OCI-LY1 (cell line): ENCODE data around the gene HOXA5.

ENCODE experiments used
- H2AFZ ChIP-seq: fragments of 200-600 bp; sonication (generic), shearing (Covaris generic); 2 replicates; pipeline ENCODE4 v1.6.0; 2014; ENCODE audit warnings: antibody characterized with exemption, mild to moderate bottlenecking, low read length
- H3F3A ChIP-seq: fragments of 200-600 bp; sonication (generic), shearing (Covaris generic); 2 replicates; pipeline ENCODE4 v1.6.0; 2014; ENCODE audit warnings: mild to moderate bottlenecking, antibody characterized with exemption, low read length, moderate library complexity; ENCODE audit not compliant: insufficient read depth
- H3K27ac ChIP-seq: fragments of 200-600 bp; sonication (generic); 2 replicates; pipeline ENCODE4 v1.5.1; 2014; ENCODE audit warnings: low read length, mixed run types, mild to moderate bottlenecking, low read depth; ENCODE audit not compliant: poor library complexity, severe bottlenecking
- H3K27me3 ChIP-seq: fragments of 200-600 bp; sonication (generic); 2 replicates; pipeline ENCODE4 v1.6.0; 2014; ENCODE audit warnings: antibody characterized with exemption, mild to moderate bottlenecking, low read length, moderate library complexity; ENCODE audit not compliant: insufficient read depth
- H3K36me3 ChIP-seq: fragments of 200-600 bp; sonication (generic); 2 replicates; pipeline ENCODE4 v1.6.1; 2014; ENCODE audit warnings: mild to moderate bottlenecking, antibody characterized with exemption, low read length, moderate library complexity, mixed read lengths; ENCODE audit not compliant: insufficient read depth
- H3K4me1 ChIP-seq: fragments of 200-600 bp; sonication (generic); 2 replicates; pipeline ENCODE4 v1.5.1; 2014; ENCODE audit warnings: mild to moderate bottlenecking, low read length, moderate library complexity; ENCODE audit not compliant: insufficient read depth, severe bottlenecking
- H3K4me2 ChIP-seq: fragments of 200-600 bp; sonication (generic), shearing (Covaris generic); 2 replicates; pipeline ENCODE4 v1.6.1; 2014; ENCODE audit warnings: low read length
- H3K4me3 ChIP-seq: fragments of 200-600 bp; sonication (generic); 2 replicates; pipeline ENCODE4 v1.5.1; 2014; ENCODE audit warnings: low read length, low read depth, mild to moderate bottlenecking, mixed read lengths; ENCODE audit not compliant: poor library complexity, severe bottlenecking
- H3K79me2 ChIP-seq: fragments of 200-600 bp; shearing (Covaris generic); 2 replicates; pipeline ENCODE4 v1.6.1; 2016; ENCODE audit warnings: mixed run types, low read length, mixed read lengths; ENCODE audit not compliant: insufficient read depth
- H3K9ac ChIP-seq: fragments of 200-600 bp; sonication (generic), shearing (Covaris generic); 2 replicates; pipeline ENCODE4 v1.6.1; 2014; ENCODE audit warnings: mild to moderate bottlenecking, low read length, mixed read lengths
- H3K9me2 ChIP-seq: fragments of 200-600 bp; sonication (generic), shearing (Covaris generic); 2 replicates; pipeline ENCODE4 v1.6.1; 2014; ENCODE audit warnings: low read depth, mild to moderate bottlenecking, low read length, mixed read lengths
- H3K9me3 ChIP-seq: fragments of 200-600 bp; shearing (Covaris generic); 2 replicates; pipeline ENCODE4 v1.6.1; 2014; ENCODE audit warnings: low read length, mixed read lengths
- H4K20me1 ChIP-seq: fragments of 200-600 bp; sonication (generic), shearing (Covaris generic); 2 replicates; pipeline ENCODE4 v1.6.0; 2016; ENCODE audit warnings: mild to moderate bottlenecking, low read length; ENCODE audit not compliant: insufficient read depth
- CTCF ChIP-seq: fragments of 200-600 bp; sonication (generic), shearing (Covaris generic); IDR thresholded peaks from 2 replicates; pipeline ENCODE4 v1.5.1; 2017; ENCODE audit warnings: mild to moderate bottlenecking, antibody characterized with exemption, low read length, moderate library complexity, mixed read lengths
- EZH2 ChIP-seq: fragments of 200-600 bp; sonication (generic), shearing (Covaris generic); IDR thresholded peaks from 2 replicates; pipeline ENCODE4 v1.8.0; 2017; ENCODE audit warnings: borderline replicate concordance, mixed run types, mild to moderate bottlenecking, antibody characterized with exemption, low read length, moderate library complexity, mixed read lengths

Gene HOXA5

GRCh38 chr7:27116962-27117886, 26.3 kb downstream of the HOXA5 start:
- Histone ChIP-seq H3K9me2 (no peaks in the 10 kb centered on the region), H2AFZ (no peak overlapping the region), H3K4me1 (no peaks in the 10 kb centered on the region), H3K9me3 (no peaks in the 10 kb centered on the region), H3K27me3 (no peaks in the 10 kb centered on the region; the same call in 1 of the 2 replicates), H3K4me3 (no peak overlapping the region), H3K4me2 (no peak overlapping the region), H3K9ac (no peak overlapping the region), H3K36me3 (no peaks in the 10 kb centered on the region), H3F3A (no peaks in the 10 kb centered on the region), H3K79me2 (no peaks in the 10 kb centered on the region), H4K20me1 (no peaks in the 10 kb centered on the region), H3K27ac (no peak overlapping the region)
- no peak for TF ChIP-seq CTCF

- no peak overlapping the region for H2AFZ ChIP-seq
- H3K79me2 ChIP-seq: no peaks in the 10 kb centered on the region
- no peaks in the 10 kb centered on the region for H3K9me2 ChIP-seq
- TF ChIP-seq EZH2 (no peak), CTCF (no peak)
- no peaks in the 10 kb centered on the region for H3F3A ChIP-seq
- H3K4me2 ChIP-seq: no peak overlapping the region
- no peaks in the 10 kb centered on the region for H4K20me1 ChIP-seq
- H3K9ac ChIP-seq: no peak overlapping the region
- H3K9me3 ChIP-seq: no peaks in the 10 kb centered on the region
- no peaks in the 10 kb centered on the region for H3K27me3 ChIP-seq
- H3K4me1 ChIP-seq: no peaks in the 10 kb centered on the region
- H3K4me3 ChIP-seq: no peak overlapping the region
- H3K27ac ChIP-seq: no peak overlapping the region
- H3K36me3 ChIP-seq: no peaks in the 10 kb centered on the region
Observed at GRCh38 chr7:27116031-27116961, 27.2 kb downstream of the HOXA5 start.

- TF ChIP-seq EZH2: no peak
- no peak for TF ChIP-seq CTCF
Observed at GRCh38 chr7:27115221-27116026, 28.1 kb downstream of the HOXA5 start.

More at GRCh38 chr7:27115221-27116026, 28.1 kb downstream of the HOXA5 start:
- H3K79me2 ChIP-seq: no peaks in the 10 kb centered on the region
- H3K9me2 ChIP-seq: no peaks in the 10 kb centered on the region
- no peaks in the 10 kb centered on the region for H3K27me3 ChIP-seq
- no peaks in the 10 kb centered on the region for H3K4me1 ChIP-seq
- no peak overlapping the region for H3K4me3 ChIP-seq
- no peaks in the 10 kb centered on the region for H3K9me3 ChIP-seq
- no peak overlapping the region for H3K4me2 ChIP-seq
- no peak overlapping the region for H3K27ac ChIP-seq
- no peaks in the 10 kb centered on the region for H3F3A ChIP-seq
- no peak overlapping the region for H3K9ac ChIP-seq
- no peak overlapping the region for H2AFZ ChIP-seq
- no peaks in the 10 kb centered on the region for H3K36me3 ChIP-seq
- no peaks in the 10 kb centered on the region for H4K20me1 ChIP-seq
